Smooth muscle cell (in vitro differentiated cells): ENCODE data around the gene GUCY2D. TPM values are rescaled to one million over a fixed set of nuclear protein-coding genes. Genes with fewer than 3 reads are reported as not detected.

Source experiments
- DNase-seq: peaks from one replicate; lab custom pipeline; 2025; ENCODE audit not compliant: unreplicated experiment; lab: John Stamatoyannopoulos, UW
- H2AFZ ChIP-seq: fragments of 200-600 bp; sonication (generic); 2 replicates; pipeline ENCODE4 v1.6.0; 2016; ENCODE audit warnings: antibody characterized with exemption, low read depth, mild to moderate bottlenecking
- H3F3A ChIP-seq: fragments of 200-600 bp; sonication (generic); 2 replicates; pipeline ENCODE4 v1.6.0; 2017; ENCODE audit warnings: antibody characterized with exemption, low read depth
- H3K27ac ChIP-seq: fragments of 200-600 bp; sonication (generic); 2 replicates; pipeline ENCODE4 v1.5.1; 2016; ENCODE audit warnings: low read depth, mild to moderate bottlenecking
- H3K27me3 ChIP-seq: fragments of 200-600 bp; sonication (generic); 2 replicates; pipeline ENCODE4 v1.6.1; 2016; ENCODE audit warnings: low read depth, mild to moderate bottlenecking
- H3K36me3 ChIP-seq: fragments of 200-600 bp; sonication (generic); 2 replicates; pipeline ENCODE4 v1.5.1; 2016; ENCODE audit warnings: low read depth
- H3K4me1 ChIP-seq: fragments of 200-600 bp; sonication (generic); 2 replicates; pipeline ENCODE4 v1.5.1; 2016; ENCODE audit warnings: low read depth
- H3K4me2 ChIP-seq: fragments of 200-600 bp; sonication (generic); 2 replicates; pipeline ENCODE4 v1.6.0; 2016; ENCODE audit warnings: mild to moderate bottlenecking
- H3K4me3 ChIP-seq: fragments of 200-600 bp; sonication (generic); 2 replicates; pipeline ENCODE4 v1.5.1; 2016; ENCODE audit warnings: mild to moderate bottlenecking
- H3K79me2 ChIP-seq: fragments of 200-600 bp; sonication (generic); 2 replicates; pipeline ENCODE4 v1.6.0; 2016; ENCODE audit warnings: low read depth, mild to moderate bottlenecking
- H3K9ac ChIP-seq: fragments of 200-600 bp; sonication (generic); 2 replicates; pipeline ENCODE4 v1.6.0; 2016; ENCODE audit warnings: low read depth
- H3K9me3 ChIP-seq: fragments of 200-600 bp; sonication (generic); replicated peaks from 2 replicates; pipeline ENCODE4 v1.5.1; 2016; ENCODE audit warnings: low read depth
- H4K20me1 ChIP-seq: fragments of 200-600 bp; sonication (generic); 2 replicates; pipeline ENCODE4 v1.6.0; 2016; ENCODE audit warnings: low read depth
- WGBS: methylation state at CpG from one replicate; pipeline ENCODE4 v1.1.7; 2016; ENCODE audit warnings: low lambda C conversion rate; 5-methylcytosine and 5-hydroxymethylcytosine counted together
- polyA plus RNA-seq: library from polyadenylated mRNA; unstranded; fragments of >200 nt; fragmentation: Nextera tagmentation; extraction: Ambion mirVana; gene quantifications from 2 replicates; pipeline ENCODE4 v1.2.1, GENCODE V29; 2016
- total RNA-seq: library from RNA; depleted of rRNA; stranded (reverse); fragments of >200 nt; gene quantifications from 2 replicates; pipeline ENCODE4 v1.2.3, GENCODE V29; 2014
- TF ChIP-seq, protein P1 (sequence below): fragments of 200-600 bp; sonication (generic); IDR thresholded peaks from 2 replicates; pipeline ENCODE4 v1.5.1; 2017; ENCODE audit warnings: borderline replicate concordance, mild to moderate bottlenecking, antibody characterized with exemption; ENCODE audit not compliant: insufficient read depth, poor library complexity, severe bottlenecking

The GUCY2D gene
- total and polyA plus RNA-seq, 2 experiments from 2014 or later = 0.57 TPM; not detected in 1

DNA sequence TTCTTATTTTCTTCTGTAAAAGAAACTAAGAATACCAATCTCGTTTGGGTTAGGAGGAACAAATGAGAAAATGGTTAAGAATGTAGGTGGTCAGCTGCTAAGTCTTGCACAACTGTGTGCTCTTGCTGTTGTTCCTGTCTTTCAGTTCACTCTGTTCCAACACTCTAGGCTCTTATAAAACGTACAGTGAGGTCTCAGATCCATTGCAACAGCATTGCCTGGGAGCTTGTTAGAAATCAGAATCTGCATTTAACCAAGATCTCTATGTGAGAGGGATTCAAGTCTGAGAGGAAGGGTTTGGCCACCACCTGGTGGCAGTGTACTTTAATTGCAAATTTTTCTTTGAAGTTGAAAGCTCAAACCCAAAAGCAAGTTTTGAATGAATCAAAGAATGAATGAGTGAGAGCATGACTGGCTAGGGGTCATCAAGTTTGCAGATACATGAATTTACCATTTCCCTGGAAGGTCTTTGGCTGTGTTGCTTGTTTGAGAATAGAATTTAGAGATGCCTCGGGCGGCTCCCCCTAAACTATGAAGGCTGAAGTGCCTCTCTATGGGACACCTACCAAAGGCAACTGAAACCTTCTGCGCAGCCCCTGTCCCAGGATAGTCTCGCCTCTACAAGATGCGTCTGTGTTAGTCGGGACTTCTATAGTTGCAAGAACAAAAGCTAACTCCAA, 39.0 kb downstream of the GUCY2D start:
- no peak overlapping the region for H3K9ac ChIP-seq
- H3K4me3 ChIP-seq = no peak overlapping the region
- H3K79me2 ChIP-seq = no peaks in the 10 kb centered on the region
- H3K4me1 ChIP-seq = no peaks in the 10 kb centered on the region
- H2AFZ ChIP-seq = no peak overlapping the region
- no peaks in the 10 kb centered on the region for H3K36me3 ChIP-seq
- no peaks in the 10 kb centered on the region for H3K9me3 ChIP-seq
- H3F3A ChIP-seq = no peaks in the 10 kb centered on the region
- H4K20me1 ChIP-seq = no peaks in the 10 kb centered on the region
- H3K27ac ChIP-seq = peak overlapping the region; percentile 69
- H3K27me3 ChIP-seq = peaks cover 4% of the 10 kb centered on the region
- H3K4me2 ChIP-seq = peak overlapping the region; percentile 78
- 71% methylated on average over 8 of the region's 8 CpGs for WGBS
- TF ChIP-seq, protein P1, sequence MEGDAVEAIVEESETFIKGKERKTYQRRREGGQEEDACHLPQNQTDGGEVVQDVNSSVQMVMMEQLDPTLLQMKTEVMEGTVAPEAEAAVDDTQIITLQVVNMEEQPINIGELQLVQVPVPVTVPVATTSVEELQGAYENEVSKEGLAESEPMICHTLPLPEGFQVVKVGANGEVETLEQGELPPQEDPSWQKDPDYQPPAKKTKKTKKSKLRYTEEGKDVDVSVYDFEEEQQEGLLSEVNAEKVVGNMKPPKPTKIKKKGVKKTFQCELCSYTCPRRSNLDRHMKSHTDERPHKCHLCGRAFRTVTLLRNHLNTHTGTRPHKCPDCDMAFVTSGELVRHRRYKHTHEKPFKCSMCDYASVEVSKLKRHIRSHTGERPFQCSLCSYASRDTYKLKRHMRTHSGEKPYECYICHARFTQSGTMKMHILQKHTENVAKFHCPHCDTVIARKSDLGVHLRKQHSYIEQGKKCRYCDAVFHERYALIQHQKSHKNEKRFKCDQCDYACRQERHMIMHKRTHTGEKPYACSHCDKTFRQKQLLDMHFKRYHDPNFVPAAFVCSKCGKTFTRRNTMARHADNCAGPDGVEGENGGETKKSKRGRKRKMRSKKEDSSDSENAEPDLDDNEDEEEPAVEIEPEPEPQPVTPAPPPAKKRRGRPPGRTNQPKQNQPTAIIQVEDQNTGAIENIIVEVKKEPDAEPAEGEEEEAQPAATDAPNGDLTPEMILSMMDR = peak; percentile 67
- DNase-seq = no peak

DNA sequence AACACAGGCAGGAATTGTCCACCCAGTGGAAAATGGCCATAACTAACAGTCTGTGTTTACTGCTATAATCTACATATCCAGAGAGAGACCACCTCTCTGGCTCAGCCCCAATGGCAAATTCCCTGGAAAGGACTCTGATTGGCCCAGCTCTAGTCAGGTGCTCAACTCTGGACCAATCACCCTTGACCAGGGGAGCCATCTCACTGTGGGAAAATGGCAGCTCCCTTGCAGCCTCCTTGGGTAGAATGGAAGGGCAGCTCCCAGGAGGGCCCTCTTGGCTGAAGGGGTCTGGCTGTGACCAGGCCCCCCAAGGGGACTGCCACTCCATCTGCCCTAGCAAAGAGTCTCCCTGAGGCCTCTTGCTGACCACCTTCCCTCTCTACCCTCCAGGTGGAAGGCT, 39.6 kb downstream of the GUCY2D start:
- Histone ChIP-seq H3K9me3 (no peaks in the 10 kb centered on the region), H4K20me1 (no peaks in the 10 kb centered on the region), H3K9ac (no peak overlapping the region), H3K4me2 (no peak overlapping the region), H3F3A (no peaks in the 10 kb centered on the region), H3K27ac (no peak overlapping the region), H3K4me3 (no peak overlapping the region), H3K4me1 (no peaks in the 10 kb centered on the region), H3K36me3 (no peaks in the 10 kb centered on the region), H3K79me2 (no peaks in the 10 kb centered on the region), H2AFZ (no peak overlapping the region), H3K27me3 (peaks cover 4% of the 10 kb centered on the region)
- TF ChIP-seq, protein P1 = no peak
- DNase-seq = no peak

DNA sequence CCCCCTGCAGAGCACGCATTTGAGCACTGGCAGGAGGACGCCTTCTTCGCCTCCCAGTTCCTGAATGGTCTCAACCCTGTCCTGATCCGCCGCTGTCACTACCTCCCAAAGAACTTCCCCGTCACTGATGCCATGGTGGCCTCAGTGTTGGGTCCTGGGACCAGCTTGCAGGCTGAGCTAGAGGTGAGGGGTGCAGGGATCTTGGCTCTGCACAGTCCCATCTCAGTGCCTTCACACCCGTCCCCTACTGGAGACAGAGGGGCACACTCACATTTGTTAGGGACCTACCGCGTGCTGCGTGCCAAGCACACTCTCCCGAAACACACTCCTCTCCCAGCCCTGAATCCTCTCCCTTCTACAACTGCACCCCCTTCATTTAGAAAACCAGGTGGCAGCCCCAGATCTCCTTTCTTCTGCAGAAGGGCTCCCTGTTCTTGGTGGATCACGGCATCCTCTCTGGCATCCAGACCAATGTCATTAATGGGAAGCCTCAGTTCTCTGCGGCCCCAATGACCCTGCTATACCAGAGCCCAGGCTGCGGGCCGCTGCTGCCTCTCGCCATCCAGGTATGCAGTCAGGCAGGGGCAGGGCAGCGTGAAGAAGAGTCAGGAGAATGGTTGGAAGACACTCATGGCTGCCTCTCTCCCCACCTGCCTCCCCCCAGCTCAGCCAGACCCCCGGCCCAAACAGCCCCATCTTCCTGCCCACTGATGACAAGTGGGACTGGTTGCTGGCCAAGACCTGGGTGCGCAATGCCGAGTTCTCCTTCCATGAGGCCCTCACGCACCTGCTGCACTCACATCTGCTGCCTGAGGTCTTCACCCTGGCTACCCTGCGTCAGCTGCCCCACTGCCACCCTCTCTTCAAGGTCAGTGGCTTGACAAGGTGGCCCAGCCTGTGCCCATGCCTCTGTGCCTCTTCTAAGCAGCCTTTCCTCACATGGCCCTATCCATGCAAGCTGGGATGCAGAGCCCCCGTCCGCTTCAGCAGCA, 42.7 kb downstream of the GUCY2D start:
- H3K9ac ChIP-seq = no peak overlapping the region
- TF ChIP-seq, protein P1 = no peak
- H2AFZ ChIP-seq = no peak overlapping the region

More for the DNA sequence above, 42.7 kb downstream of the GUCY2D start:
- 91% methylated on average over 18 of the region's 24 CpGs for WGBS
- Histone ChIP-seq H3F3A (no peaks in the 10 kb centered on the region), H3K79me2 (no peaks in the 10 kb centered on the region), H3K27ac (no peak overlapping the region), H4K20me1 (no peaks in the 10 kb centered on the region), H3K27me3 (peaks cover 4% of the 10 kb centered on the region), H3K4me2 (no peak overlapping the region), H3K4me1 (no peaks in the 10 kb centered on the region), H3K36me3 (no peaks in the 10 kb centered on the region), H3K9me3 (no peaks in the 10 kb centered on the region), H3K4me3 (no peak overlapping the region)
- DNase-seq = no peak
